ENCODE measurements around the gene AHNAK2. TPM values are rescaled to one million over a fixed set of nuclear protein-coding genes. Genes with fewer than 3 reads are reported as not detected.
"Not testable (repeated sequence)": the region's sequence is repeated elsewhere in the genome, so short reads cannot be mapped to it uniquely, and the experiment has no call there.

AHNAK2 gene
- total and polyA plus RNA-seq, 3 donors from 2014 or later: 10.8 to 15.1 (median 12.8) TPM

DNA sequence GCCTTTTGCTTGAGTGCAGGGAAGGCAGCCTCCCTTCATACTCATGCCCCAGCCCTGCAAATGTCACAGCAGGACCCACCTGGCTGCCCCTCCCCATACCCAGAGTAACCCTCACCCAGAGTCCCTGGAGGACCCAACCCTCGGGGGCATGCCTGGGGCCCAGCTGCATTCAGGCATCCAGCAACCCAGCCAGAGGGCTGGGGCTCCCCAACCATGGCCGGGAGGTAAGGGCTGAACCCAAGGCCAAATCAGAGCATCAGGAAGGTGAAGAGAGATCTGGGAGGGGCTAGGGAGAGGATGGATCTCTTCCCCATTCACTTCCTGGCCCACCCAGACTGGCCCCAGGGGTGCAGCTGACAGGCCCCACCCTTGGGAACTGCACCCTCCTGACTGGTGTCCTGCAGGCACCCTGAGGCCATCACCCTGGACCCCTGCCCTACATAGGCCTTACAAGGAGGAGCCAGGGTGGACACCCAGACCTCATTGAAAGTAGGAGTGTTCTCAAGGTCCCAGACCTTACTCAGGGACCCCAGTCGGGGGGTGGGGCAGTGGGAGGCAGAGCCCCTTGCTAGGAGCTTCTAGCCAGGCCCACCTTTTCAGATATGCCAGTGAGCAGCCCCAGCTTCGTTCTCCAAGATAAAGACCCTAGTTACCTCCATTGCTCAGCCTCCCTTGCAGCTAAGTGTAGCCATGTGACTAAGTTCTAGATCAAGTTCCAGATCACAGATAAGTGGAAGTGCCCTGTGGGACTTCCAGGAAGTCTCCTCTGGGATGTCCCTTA lies 54.3 kb downstream of the AHNAK2 start:
- 92 to 100% methylated on average over 2 to 4 of the region's 4 CpGs for WGBS, 2 donors
- Histone ChIP-seq H3K9me3 (no peaks in the 10 kb centered on the region), H3K27ac (no peak overlapping the region), H3K4me1 (peaks cover 5% of the 10 kb centered on the region), H3K36me3 (ENCODE audit: low read depth, missing control alignments) (no peaks in the 10 kb centered on the region), H3K27me3 (no peaks in the 10 kb centered on the region), H3K4me3 (no peak overlapping the region)
- intact Hi-C loops (cut with DNase I; ENCODE audit: low total_unique reads): no loop called here
- TF ChIP-seq POLR2A (IDR thresholded peaks at IDR 0.05): no peak
- TF ChIP-seq, protein P1, sequence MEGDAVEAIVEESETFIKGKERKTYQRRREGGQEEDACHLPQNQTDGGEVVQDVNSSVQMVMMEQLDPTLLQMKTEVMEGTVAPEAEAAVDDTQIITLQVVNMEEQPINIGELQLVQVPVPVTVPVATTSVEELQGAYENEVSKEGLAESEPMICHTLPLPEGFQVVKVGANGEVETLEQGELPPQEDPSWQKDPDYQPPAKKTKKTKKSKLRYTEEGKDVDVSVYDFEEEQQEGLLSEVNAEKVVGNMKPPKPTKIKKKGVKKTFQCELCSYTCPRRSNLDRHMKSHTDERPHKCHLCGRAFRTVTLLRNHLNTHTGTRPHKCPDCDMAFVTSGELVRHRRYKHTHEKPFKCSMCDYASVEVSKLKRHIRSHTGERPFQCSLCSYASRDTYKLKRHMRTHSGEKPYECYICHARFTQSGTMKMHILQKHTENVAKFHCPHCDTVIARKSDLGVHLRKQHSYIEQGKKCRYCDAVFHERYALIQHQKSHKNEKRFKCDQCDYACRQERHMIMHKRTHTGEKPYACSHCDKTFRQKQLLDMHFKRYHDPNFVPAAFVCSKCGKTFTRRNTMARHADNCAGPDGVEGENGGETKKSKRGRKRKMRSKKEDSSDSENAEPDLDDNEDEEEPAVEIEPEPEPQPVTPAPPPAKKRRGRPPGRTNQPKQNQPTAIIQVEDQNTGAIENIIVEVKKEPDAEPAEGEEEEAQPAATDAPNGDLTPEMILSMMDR (IDR thresholded peaks at IDR 0.05): no peak
- no peak for DNase-seq

DNA sequence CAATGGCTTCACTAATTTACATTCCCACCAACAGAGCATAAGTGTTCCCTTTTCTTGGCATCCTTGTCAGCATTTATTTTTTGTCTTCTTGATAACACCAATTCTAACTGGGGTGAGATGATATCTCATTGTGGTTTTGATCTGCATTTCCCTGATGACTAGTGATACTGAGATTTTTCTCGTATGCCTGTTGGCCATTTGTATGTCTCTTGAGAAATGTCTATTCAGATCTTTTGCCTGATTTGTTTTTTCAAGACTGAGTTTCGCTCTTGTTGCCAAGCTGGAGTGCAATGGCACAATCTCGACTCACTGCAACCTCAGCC lies 58.2 kb downstream of the AHNAK2 start:
- intact Hi-C loops (cut with DNase I; ENCODE audit: low total_unique reads): loop anchor here (10.0 kb wide), 1 partner anchor 135 kb away; no protein-coding TSS in a partner anchor
- no peak overlapping the region for H3K27ac ChIP-seq

DNA sequence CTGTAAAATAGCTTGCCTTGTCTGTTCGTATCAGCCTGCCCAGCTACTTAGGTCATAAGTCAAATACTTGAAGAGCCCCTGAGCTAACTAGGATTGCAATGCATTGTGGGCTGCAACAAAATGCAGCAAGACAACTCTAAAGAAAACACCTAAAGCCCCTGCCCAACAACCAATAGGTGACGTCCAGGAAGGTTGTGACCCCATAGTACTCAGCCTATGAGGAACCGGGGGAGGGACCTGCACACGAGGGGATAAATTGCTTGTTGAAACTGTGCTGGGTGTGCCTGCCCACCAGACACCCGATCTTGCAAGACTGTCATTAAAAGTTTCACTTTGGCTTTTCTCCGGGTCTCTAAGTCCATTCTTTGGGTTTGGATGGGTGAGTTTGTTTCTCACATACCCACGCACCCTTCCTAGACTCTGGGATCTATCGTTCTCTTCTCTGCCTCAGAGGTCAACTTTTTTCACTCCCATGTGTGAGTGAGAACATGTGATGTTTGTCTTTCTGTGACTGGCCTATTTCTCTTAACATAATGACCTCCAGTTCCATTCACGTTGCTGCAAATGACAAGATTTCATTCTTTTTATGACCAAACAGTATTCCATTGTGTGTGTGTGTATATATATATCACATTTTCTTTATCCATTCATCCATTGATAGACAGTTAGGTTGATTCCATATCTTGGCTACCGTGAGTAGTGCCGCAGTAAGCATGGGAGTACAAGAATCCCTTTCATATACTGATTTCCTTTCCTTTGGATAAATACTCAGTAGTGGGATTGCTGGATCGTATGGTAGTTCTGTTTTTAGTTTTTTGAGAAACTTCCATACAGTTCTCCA lies 58.8 kb downstream of the AHNAK2 start:
- WGBS, 2 donors: 71 to 76% methylated on average over 12 of the region's 12 CpGs
- H3K4me1 ChIP-seq; H3K9me3 ChIP-seq; DNase-seq; H3K4me3 ChIP-seq; H3K36me3 ChIP-seq (ENCODE audit: low read depth, missing control alignments); H3K27me3 ChIP-seq; H3K27ac ChIP-seq: not testable (repeated sequence)
- intact Hi-C loops (cut with DNase I; ENCODE audit: low total_unique reads): loop anchor here (10.0 kb wide), 1 partner anchor 135 kb away; no protein-coding TSS in a partner anchor

More for the DNA sequence above, 58.2 kb downstream of the AHNAK2 start:
- no peak overlapping the region for H3K4me3 ChIP-seq
- TF ChIP-seq, protein P1 (IDR thresholded peaks at IDR 0.05): no peak
- TF ChIP-seq POLR2A (IDR thresholded peaks at IDR 0.05): no peak
- H3K4me1 ChIP-seq: no peaks in the 10 kb centered on the region
- H3K36me3 ChIP-seq (ENCODE audit: low read depth, missing control alignments): no peaks in the 10 kb centered on the region
- H3K27me3 ChIP-seq: no peaks in the 10 kb centered on the region
- 60 to 63% methylated on average over 3 of the region's 3 CpGs for WGBS, 2 donors
- no peak for DNase-seq
- no peaks in the 10 kb centered on the region for H3K9me3 ChIP-seq

- no peak overlapping the region for H3K4me3 ChIP-seq
- TF ChIP-seq POLR2A (IDR thresholded peaks at IDR 0.05): no peak
- TF ChIP-seq, protein P1 (IDR thresholded peaks at IDR 0.05): no peak
- no peaks in the 10 kb centered on the region for H3K4me1 ChIP-seq
- no peak overlapping the region for H3K27ac ChIP-seq
- DNase-seq: no peak
- H3K27me3 ChIP-seq: no peaks in the 10 kb centered on the region
- no peaks in the 10 kb centered on the region for H3K36me3 ChIP-seq (ENCODE audit: low read depth, missing control alignments)
- intact Hi-C loops (cut with DNase I; ENCODE audit: low total_unique reads): loop anchor here (10.0 kb wide), 1 partner anchor 137 kb away; no protein-coding TSS in a partner anchor
- H3K9me3 ChIP-seq: no peaks in the 10 kb centered on the region
- WGBS, 2 donors: 87 to 88% methylated on average over 4 of the region's 4 CpGs
These were observed 60.2 kb downstream of the AHNAK2 start for GRCh38 chr14:104917993-104918392.

DNA sequence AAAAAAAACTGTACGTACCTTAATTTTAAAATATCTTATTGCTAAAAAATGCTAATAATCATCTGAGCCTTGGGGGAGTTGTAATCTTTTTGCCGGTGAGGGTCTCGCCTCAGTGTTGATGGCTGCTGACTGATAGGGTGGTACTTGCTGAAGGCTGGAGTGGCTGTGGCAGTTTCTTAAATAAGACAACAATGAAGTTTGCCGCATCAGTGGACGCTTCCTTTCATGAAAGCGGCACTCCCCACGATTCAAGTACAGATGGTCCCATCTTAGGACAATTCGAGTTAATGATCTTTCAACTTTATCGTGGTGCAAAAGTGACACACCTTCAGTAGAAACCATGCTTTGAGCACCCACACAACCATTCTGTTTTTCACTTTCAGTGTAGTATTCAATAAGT lies 61.1 kb downstream of the AHNAK2 start:
- Histone ChIP-seq H3K4me3 (no peak overlapping the region), H3K36me3 (ENCODE audit: low read depth, missing control alignments) (no peaks in the 10 kb centered on the region), H3K27me3 (no peaks in the 10 kb centered on the region), H3K9me3 (no peaks in the 10 kb centered on the region), H3K27ac (no peak overlapping the region), H3K4me1 (no peaks in the 10 kb centered on the region)
- TF ChIP-seq POLR2A (IDR thresholded peaks at IDR 0.05): no peak
- TF ChIP-seq, protein P1 (IDR thresholded peaks at IDR 0.05): no peak
- intact Hi-C loops (cut with DNase I; ENCODE audit: low total_unique reads): loop anchor here (10.0 kb wide), 1 partner anchor 138 kb away; no protein-coding TSS in a partner anchor
- WGBS, 2 donors: 85 to 89% methylated on average over 9 of the region's 9 CpGs
- DNase-seq: no peak

All from testis (tissue), 3 donors.